ENCODE measurements around the gene CYBRD1.

DNA sequence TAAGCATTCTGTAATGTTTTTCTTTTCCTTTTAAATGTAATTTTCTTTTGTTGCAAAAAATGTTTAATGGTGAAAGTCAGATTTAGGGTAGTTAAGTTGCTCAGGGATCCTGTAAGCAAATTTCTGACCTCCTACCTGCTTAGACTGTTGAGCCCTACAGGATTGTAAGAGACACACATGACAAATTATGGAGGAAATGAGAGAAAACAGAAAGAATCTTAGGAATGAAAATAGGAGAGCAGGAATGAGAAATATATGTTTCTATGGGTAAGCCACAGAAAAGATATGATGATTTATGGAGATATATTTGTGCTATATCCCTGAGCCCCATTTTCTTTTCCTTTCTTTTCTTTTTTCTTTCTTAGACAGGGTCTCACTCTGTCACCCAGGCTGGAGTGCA is 28.3 kb downstream of the CYBRD1 start:
- TF ChIP-seq, protein P1, sequence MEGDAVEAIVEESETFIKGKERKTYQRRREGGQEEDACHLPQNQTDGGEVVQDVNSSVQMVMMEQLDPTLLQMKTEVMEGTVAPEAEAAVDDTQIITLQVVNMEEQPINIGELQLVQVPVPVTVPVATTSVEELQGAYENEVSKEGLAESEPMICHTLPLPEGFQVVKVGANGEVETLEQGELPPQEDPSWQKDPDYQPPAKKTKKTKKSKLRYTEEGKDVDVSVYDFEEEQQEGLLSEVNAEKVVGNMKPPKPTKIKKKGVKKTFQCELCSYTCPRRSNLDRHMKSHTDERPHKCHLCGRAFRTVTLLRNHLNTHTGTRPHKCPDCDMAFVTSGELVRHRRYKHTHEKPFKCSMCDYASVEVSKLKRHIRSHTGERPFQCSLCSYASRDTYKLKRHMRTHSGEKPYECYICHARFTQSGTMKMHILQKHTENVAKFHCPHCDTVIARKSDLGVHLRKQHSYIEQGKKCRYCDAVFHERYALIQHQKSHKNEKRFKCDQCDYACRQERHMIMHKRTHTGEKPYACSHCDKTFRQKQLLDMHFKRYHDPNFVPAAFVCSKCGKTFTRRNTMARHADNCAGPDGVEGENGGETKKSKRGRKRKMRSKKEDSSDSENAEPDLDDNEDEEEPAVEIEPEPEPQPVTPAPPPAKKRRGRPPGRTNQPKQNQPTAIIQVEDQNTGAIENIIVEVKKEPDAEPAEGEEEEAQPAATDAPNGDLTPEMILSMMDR (IDR thresholded peaks at IDR 0.05; ENCODE audit: poor library complexity) = no peak
- TF ChIP-seq EZH2 (IDR thresholded peaks at IDR 0.05; ENCODE audit: borderline replicate concordance) = no peak

All from hepatocyte (in vitro differentiated cells).